Measurements from ENCODE around the gene FICD. TPM values are rescaled to one million over a fixed set of nuclear protein-coding genes. Genes with fewer than 3 reads are reported as not detected.

FICD gene
- total and polyA plus RNA-seq, 2 of the 13 experiments (the other 11 are each of a cell fraction or from before 2014, with no cell fraction given), result 0.99 to 3.0 TPM

DNA sequence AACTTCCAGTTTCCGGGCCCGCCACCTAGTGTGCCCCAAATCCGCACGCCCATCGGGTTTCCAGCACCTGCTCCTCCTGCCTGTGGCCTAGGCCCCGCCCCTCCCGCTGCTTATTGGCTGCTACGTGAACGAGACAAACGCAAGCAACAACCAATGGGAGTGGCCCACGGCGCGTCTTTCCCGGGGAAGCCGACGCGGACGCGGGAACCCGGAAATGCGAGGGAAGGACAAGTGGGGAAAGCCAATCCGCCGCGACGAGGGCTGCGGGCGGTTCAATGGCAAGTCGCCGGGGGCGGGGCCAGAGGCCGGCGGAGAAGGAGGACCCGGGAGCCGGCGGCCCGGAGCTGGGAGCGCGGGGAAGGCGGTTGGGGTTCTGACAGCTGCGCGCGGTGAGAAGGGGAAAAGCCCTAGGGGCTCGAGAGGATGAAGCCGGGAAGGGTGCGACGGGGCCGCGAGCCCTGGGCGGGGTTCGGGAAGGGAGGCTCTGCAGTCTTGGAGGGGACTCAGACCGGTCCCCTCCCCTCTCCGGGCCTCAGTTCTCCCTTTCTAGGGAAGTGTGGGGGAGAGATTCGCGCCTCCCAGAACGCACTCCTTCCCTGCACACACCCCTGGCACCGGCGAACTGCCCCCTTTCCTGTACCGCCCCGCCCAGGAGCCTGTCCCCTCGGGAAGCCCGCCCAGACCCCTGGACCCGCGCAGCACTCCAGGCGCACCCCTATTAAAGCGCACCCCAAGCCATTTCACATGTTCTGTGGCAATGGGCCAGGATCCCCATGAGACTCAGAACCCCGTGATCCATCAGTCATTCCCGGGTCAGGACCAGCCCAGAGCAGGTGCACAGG is at the start of gene FICD (continued):
- TF ChIP-seq, protein P1, sequence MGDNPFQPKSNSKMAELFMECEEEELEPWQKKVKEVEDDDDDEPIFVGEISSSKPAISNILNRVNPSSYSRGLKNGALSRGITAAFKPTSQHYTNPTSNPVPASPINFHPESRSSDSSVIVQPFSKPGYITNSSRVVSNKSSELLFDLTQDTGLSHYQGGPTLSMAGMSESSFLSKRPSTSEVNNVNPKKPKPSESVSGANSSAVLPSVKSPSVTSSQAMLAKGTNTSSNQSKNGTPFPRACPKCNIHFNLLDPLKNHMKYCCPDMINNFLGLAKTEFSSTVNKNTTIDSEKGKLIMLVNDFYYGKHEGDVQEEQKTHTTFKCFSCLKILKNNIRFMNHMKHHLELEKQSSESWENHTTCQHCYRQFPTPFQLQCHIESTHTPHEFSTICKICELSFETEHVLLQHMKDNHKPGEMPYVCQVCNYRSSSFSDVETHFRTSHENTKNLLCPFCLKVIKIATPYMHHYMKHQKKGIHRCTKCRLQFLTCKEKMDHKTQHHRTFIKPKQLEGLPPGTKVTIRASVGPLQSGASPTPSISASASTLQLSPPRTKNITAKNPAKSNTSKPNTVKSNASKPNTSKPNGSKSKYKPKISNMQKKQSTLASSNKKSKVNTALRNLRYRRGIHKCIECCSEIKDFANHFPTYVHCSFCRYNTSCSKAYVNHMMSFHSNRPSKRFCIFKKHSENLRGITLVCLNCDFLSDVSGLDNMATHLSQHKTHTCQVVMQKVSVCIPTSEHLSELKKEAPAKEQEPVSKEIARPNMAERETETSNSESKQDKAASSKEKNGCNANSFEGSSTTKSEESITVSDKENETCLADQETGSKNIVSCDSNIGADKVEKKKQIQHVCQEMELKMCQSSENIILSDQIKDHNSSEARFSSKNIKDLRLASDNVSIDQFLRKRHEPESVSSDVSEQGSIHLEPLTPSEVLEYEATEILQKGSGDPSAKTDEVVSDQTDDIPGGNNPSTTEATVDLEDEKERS (CRISPR knock-in tag; IDR thresholded peaks at IDR 0.05), result peak; percentile 55; the same call in 1 of the 2 replicates
- TF ChIP-seq, protein P2, sequence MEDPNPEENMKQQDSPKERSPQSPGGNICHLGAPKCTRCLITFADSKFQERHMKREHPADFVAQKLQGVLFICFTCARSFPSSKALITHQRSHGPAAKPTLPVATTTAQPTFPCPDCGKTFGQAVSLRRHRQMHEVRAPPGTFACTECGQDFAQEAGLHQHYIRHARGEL (CRISPR knock-in tag; IDR thresholded peaks at IDR 0.05), result no peak
- TF ChIP-seq TEAD2 (CRISPR knock-in tag; IDR thresholded peaks at IDR 0.05) (no peak), ZNF24 (IDR thresholded peaks at IDR 0.05) (no peak), BORCS8-MEF2B (CRISPR knock-in tag; IDR thresholded peaks at IDR 0.05) (0 out of 2 replicates have a peak, but pooled peaks have one; percentile 56), ZNF788 (CRISPR knock-in tag; IDR thresholded peaks at IDR 0.05; ENCODE audit: borderline replicate concordance) (0 out of 2 replicates have a peak, but pooled peaks have one; percentile 20), TAF1 (CRISPR knock-in tag; IDR thresholded peaks at IDR 0.05) (peak; percentile 66; the same call in 1 of the 2 replicates), MYPOP (CRISPR knock-in tag; IDR thresholded peaks at IDR 0.05) (no peak), NFE2 (CRISPR knock-in tag; IDR thresholded peaks at IDR 0.05) (no peak)
- TF ChIP-seq, protein P3, sequence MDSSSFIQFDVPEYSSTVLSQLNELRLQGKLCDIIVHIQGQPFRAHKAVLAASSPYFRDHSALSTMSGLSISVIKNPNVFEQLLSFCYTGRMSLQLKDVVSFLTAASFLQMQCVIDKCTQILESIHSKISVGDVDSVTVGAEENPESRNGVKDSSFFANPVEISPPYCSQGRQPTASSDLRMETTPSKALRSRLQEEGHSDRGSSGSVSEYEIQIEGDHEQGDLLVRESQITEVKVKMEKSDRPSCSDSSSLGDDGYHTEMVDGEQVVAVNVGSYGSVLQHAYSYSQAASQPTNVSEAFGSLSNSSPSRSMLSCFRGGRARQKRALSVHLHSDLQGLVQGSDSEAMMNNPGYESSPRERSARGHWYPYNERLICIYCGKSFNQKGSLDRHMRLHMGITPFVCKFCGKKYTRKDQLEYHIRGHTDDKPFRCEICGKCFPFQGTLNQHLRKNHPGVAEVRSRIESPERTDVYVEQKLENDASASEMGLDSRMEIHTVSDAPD (CRISPR knock-in tag; IDR thresholded peaks at IDR 0.05), result no peak
- TF ChIP-seq, protein P4, sequence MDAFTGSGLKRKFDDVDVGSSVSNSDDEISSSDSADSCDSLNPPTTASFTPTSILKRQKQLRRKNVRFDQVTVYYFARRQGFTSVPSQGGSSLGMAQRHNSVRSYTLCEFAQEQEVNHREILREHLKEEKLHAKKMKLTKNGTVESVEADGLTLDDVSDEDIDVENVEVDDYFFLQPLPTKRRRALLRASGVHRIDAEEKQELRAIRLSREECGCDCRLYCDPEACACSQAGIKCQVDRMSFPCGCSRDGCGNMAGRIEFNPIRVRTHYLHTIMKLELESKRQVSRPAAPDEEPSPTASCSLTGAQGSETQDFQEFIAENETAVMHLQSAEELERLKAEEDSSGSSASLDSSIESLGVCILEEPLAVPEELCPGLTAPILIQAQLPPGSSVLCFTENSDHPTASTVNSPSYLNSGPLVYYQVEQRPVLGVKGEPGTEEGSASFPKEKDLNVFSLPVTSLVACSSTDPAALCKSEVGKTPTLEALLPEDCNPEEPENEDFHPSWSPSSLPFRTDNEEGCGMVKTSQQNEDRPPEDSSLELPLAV (CRISPR knock-in tag; conservative IDR thresholded peaks at IDR 0.05; ENCODE audit: low read depth), result no peak
- TF ChIP-seq, protein P5, sequence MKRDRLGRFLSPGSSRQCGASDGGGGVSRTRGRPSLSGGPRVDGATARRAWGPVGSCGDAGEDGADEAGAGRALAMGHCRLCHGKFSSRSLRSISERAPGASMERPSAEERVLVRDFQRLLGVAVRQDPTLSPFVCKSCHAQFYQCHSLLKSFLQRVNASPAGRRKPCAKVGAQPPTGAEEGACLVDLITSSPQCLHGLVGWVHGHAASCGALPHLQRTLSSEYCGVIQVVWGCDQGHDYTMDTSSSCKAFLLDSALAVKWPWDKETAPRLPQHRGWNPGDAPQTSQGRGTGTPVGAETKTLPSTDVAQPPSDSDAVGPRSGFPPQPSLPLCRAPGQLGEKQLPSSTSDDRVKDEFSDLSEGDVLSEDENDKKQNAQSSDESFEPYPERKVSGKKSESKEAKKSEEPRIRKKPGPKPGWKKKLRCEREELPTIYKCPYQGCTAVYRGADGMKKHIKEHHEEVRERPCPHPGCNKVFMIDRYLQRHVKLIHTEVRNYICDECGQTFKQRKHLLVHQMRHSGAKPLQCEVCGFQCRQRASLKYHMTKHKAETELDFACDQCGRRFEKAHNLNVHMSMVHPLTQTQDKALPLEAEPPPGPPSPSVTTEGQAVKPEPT (CRISPR knock-in tag; IDR thresholded peaks at IDR 0.05; ENCODE audit: low read depth), result no peak
- TF ChIP-seq, protein P6, sequence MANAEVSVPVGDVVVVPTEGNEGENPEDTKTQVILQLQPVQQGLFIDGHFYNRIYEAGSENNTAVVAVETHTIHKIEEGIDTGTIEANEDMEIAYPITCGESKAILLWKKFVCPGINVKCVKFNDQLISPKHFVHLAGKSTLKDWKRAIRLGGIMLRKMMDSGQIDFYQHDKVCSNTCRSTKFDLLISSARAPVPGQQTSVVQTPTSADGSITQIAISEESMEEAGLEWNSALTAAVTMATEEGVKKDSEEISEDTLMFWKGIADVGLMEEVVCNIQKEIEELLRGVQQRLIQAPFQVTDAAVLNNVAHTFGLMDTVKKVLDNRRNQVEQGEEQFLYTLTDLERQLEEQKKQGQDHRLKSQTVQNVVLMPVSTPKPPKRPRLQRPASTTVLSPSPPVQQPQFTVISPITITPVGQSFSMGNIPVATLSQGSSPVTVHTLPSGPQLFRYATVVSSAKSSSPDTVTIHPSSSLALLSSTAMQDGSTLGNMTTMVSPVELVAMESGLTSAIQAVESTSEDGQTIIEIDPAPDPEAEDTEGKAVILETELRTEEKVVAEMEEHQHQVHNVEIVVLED (CRISPR knock-in tag; IDR thresholded peaks at IDR 0.05; ENCODE audit: borderline replicate concordance), result peak; percentile 83

Data from HepG2 (cell line).